H9 (cell line): ENCODE data around the gene FOLR1. TPM values are rescaled to one million over a fixed set of nuclear protein-coding genes. Genes with fewer than 3 reads are reported as not detected.

Experiments
- DNase-seq: peaks from one replicate; pipeline ENCODE4 v3.0.0-alpha.2; 2017
- H2AFZ ChIP-seq: one replicate; pipeline ENCODE4 v1.6.1; 2013; ENCODE audit warnings: mild to moderate bottlenecking, low read length, control low read depth, moderate library complexity
- H2AK5ac ChIP-seq: 2 replicates; pipeline ENCODE4 v1.6.1; 2013; ENCODE audit warnings: low read length, control low read depth, mixed read lengths; ENCODE audit not compliant: insufficient read length
- H2BK120ac ChIP-seq: one replicate; pipeline ENCODE4 v1.6.1; 2013; ENCODE audit warnings: low read depth, mild to moderate bottlenecking, low read length, control low read depth, inconsistent platforms; ENCODE audit not compliant: poor library complexity, severe bottlenecking
- H2BK12ac ChIP-seq: 2 replicates; pipeline ENCODE4 v1.6.1; 2013; ENCODE audit warnings: low read length, control low read depth, mixed read lengths, low read depth; ENCODE audit not compliant: insufficient read length
- H2BK15ac ChIP-seq: 2 replicates; pipeline ENCODE4 v1.6.1; 2013; ENCODE audit warnings: low read depth, low read length, control low read depth
- H2BK20ac ChIP-seq: one replicate; pipeline ENCODE4 v1.6.1; 2013; ENCODE audit warnings: low read depth, mild to moderate bottlenecking, low read length, control low read depth, inconsistent platforms; ENCODE audit not compliant: poor library complexity, severe bottlenecking
- H2BK5ac ChIP-seq: 2 replicates; pipeline ENCODE4 v1.6.1; 2013; ENCODE audit warnings: low read length, control low read depth, mixed read lengths; ENCODE audit not compliant: insufficient read length
- H3K14ac ChIP-seq: 2 replicates; pipeline ENCODE4 v1.6.1; 2013; ENCODE audit warnings: low read length, control low read depth; ENCODE audit not compliant: insufficient read depth
- H3K18ac ChIP-seq: 2 replicates; pipeline ENCODE4 v1.6.1; 2013; ENCODE audit warnings: low read depth, mild to moderate bottlenecking, mixed read lengths, low read length, control low read depth; ENCODE audit not compliant: insufficient read length
- H3K23ac ChIP-seq: 2 replicates; pipeline ENCODE4 v1.6.1; 2013; ENCODE audit warnings: low read length, control low read depth, mixed read lengths, low read depth; ENCODE audit not compliant: insufficient read length
- H3K23me2 ChIP-seq: 2 replicates; pipeline ENCODE4 v1.6.1; 2013; ENCODE audit warnings: low read depth, mild to moderate bottlenecking, mixed read lengths, low read length, control low read depth; ENCODE audit not compliant: insufficient read length, poor library complexity, severe bottlenecking
- H3K27ac ChIP-seq: 2 replicates; pipeline ENCODE4 v1.5.1; 2013; ENCODE audit warnings: low read length, control low read depth, mixed read lengths, low read depth; ENCODE audit not compliant: insufficient read length
- H3K27me3 ChIP-seq: 2 replicates; pipeline ENCODE4 v1.6.1; 2013; ENCODE audit warnings: low read length, control low read depth, inconsistent platforms; ENCODE audit not compliant: insufficient read depth
- H3K4ac ChIP-seq: 2 replicates; pipeline ENCODE4 v1.6.1; 2013; ENCODE audit warnings: low read depth, mild to moderate bottlenecking, control low read depth, inconsistent platforms, low read length, moderate library complexity
- H3K4me1 ChIP-seq: 2 replicates; pipeline ENCODE4 v1.6.1; 2013; ENCODE audit warnings: low read length, control low read depth, inconsistent platforms; ENCODE audit not compliant: insufficient read depth
- H3K4me2 ChIP-seq: 2 replicates; pipeline ENCODE4 v1.6.1; 2013; ENCODE audit warnings: low read length, control low read depth, mixed read lengths; ENCODE audit not compliant: insufficient read length, insufficient read depth
- H3K56ac ChIP-seq: 2 replicates; pipeline ENCODE4 v1.6.1; 2013; ENCODE audit warnings: low read depth, mild to moderate bottlenecking, mixed read lengths, low read length, control low read depth; ENCODE audit not compliant: insufficient read length
- H3K79me1 ChIP-seq: 2 replicates; pipeline ENCODE4 v1.6.1; 2013; ENCODE audit warnings: low read depth, mild to moderate bottlenecking, moderate library complexity, low read length, control low read depth, inconsistent platforms; ENCODE audit not compliant: insufficient read depth, poor library complexity, severe bottlenecking
- H3K79me2 ChIP-seq: 2 replicates; pipeline ENCODE4 v1.6.1; 2013; ENCODE audit warnings: low read length, control low read depth, inconsistent platforms; ENCODE audit not compliant: insufficient read depth
- H3K9ac ChIP-seq: 2 replicates; pipeline ENCODE4 v1.6.1; 2013; ENCODE audit warnings: low read length, control low read depth, mixed read lengths; ENCODE audit not compliant: insufficient read length; ENCODE audit errors: extremely low read depth
- H3K9me3 ChIP-seq: one replicate; pipeline ENCODE4 v1.6.1; 2013; ENCODE audit warnings: low read depth, low read length, inconsistent platforms; ENCODE audit not compliant: control insufficient read depth
- H3T11ph ChIP-seq: one replicate; pipeline ENCODE4 v1.6.1; 2013; ENCODE audit warnings: mild to moderate bottlenecking, low read length, control low read depth, inconsistent platforms
- H4K20me1 ChIP-seq: one replicate; pipeline ENCODE4 v1.6.1; 2013; ENCODE audit not compliant: control insufficient read depth, insufficient read length, insufficient read depth
- H4K5ac ChIP-seq: 2 replicates; pipeline ENCODE4 v1.6.1; 2013; ENCODE audit warnings: low read depth, mild to moderate bottlenecking, mixed read lengths, low read length, control low read depth; ENCODE audit not compliant: insufficient read length
- H4K8ac ChIP-seq: replicated peaks from 2 replicates; pipeline ENCODE4 v1.6.1; 2013; ENCODE audit warnings: low read length, control low read depth, mixed read lengths, low read depth; ENCODE audit not compliant: insufficient read length
- H4K91ac ChIP-seq: 2 replicates; pipeline ENCODE4 v1.6.1; 2013; ENCODE audit warnings: low read depth, mild to moderate bottlenecking, moderate library complexity, mixed read lengths, low read length, control low read depth; ENCODE audit not compliant: insufficient read length
- H3K27ac Mint-ChIP-seq, 3 experiments: 2 replicates in 2 of 3; 3 replicates in 1 of 3; pipeline ENCODE4 v1.8.0; 2020 to 2021; ENCODE audit warnings: mixed read lengths in 3 of 3, mild to moderate bottlenecking in 1 of 3, moderate library complexity in 1 of 3
- H3K27me3 Mint-ChIP-seq: 2 replicates; pipeline ENCODE4 v1.8.0; 2021; ENCODE audit warnings: low read depth, mild to moderate bottlenecking, moderate library complexity, mixed read lengths
- H3K36me3 Mint-ChIP-seq, 3 experiments: 2 replicates in 2 of 3; 3 replicates in 1 of 3; pipeline ENCODE4 v1.8.0; 2020 to 2021; ENCODE audit warnings: low read depth in 3 of 3, mixed read lengths in 3 of 3; ENCODE audit not compliant: insufficient read depth in 1 of 3
- H3K4me1 Mint-ChIP-seq, 2 experiments: 2 replicates each; pipeline ENCODE4 v1.8.0; 2020; ENCODE audit warnings: mixed read lengths in 2 of 2
- H3K4me3 Mint-ChIP-seq, 2 experiments: 2 replicates in 1 of 2; 3 replicates in 1 of 2; pipeline ENCODE4 v1.8.0; 2020 to 2021; ENCODE audit warnings: mild to moderate bottlenecking in 2 of 2, mixed read lengths in 2 of 2, moderate library complexity in 1 of 2
- H3K9me3 Mint-ChIP-seq, 2 experiments: 2 replicates in 1 of 2; 3 replicates in 1 of 2; pipeline ENCODE4 v1.8.0; 2020; ENCODE audit warnings: mild to moderate bottlenecking in 2 of 2, mixed read lengths in 2 of 2, moderate library complexity in 1 of 2
- WGBS: extraction: QIAGEN DNeasy Blood & Tissue Kit; methylation state at CpG from one replicate; pipeline ENCODE4 v1.1.7; 2013; ENCODE audit warnings: missing lambda C conversion rate, low lambda C conversion rate, mixed read lengths; ENCODE audit not compliant: insufficient read length; ENCODE audit errors: extremely low coverage; 5-methylcytosine and 5-hydroxymethylcytosine counted together
- total RNA-seq: library from RNA; stranded (reverse); gene quantifications from 2 replicates; pipeline ENCODE4 v1.2.1, GENCODE V29; 2021
- TF ChIP-seq, protein P1 (sequence below): fragments of 200-600 bp; sonication (generic); conservative IDR thresholded peaks from 3 replicates; pipeline ENCODE4 v1.8.0; 2021; ENCODE audit warnings: antibody characterized with exemption, mild to moderate bottlenecking

Gene FOLR1
- total RNA-seq, 1 experiment from 2014 or later: 0.92 TPM

DNA sequence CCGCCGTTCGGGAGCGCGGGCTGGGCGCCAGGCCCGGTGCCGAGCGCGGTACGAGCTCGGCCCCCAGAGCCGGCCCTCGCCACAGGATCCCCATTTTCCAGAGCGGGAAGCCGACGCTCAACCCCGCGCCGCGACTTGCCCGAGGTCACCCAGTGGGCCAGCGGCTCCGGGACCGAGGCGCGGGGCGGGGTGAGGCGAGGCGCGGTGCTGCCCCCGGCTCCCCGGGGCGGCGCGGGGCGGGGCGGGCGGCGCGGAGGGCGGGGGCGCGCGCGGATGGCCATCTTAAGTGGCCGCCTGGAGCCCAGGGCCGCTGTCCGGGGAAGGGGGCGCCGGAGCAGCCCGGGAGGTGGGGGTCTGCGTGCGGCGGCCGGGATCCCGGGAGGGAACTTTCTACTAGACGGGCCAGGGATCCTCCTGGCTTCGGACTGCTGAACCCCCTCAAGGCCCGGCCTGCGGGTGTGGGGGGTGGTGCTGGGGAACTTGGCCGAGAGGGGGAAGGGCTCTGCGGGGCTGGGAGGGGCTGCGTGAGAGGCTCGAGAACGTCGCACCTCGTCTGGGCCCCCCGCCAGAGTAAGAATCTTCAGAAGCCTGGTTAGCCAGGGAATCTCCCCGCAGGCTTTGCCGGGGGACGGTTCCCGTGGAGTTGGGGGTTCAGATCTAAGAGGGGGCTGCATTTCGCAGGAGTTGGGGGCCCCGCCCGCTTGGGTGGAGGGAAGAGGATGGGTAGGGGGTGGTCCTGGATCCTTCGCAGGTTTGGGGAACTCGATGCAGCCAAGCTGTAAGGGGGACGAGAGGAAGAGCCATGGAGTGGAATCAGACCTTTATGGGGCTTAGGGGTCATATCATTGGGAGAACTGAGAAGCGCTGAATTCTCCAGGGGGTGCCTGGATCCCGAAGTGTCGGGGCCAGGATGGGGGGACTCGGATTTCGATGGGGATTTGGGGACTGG lies 31.9 kb downstream of the FOLR1 start:
- no peak overlapping the region for H4K8ac ChIP-seq
- no peak overlapping the region for H2AFZ ChIP-seq
- peaks cover 3% of the 10 kb centered on the region for H3K79me1 ChIP-seq
- H2BK120ac ChIP-seq: no peak overlapping the region
- TF ChIP-seq, protein P1, sequence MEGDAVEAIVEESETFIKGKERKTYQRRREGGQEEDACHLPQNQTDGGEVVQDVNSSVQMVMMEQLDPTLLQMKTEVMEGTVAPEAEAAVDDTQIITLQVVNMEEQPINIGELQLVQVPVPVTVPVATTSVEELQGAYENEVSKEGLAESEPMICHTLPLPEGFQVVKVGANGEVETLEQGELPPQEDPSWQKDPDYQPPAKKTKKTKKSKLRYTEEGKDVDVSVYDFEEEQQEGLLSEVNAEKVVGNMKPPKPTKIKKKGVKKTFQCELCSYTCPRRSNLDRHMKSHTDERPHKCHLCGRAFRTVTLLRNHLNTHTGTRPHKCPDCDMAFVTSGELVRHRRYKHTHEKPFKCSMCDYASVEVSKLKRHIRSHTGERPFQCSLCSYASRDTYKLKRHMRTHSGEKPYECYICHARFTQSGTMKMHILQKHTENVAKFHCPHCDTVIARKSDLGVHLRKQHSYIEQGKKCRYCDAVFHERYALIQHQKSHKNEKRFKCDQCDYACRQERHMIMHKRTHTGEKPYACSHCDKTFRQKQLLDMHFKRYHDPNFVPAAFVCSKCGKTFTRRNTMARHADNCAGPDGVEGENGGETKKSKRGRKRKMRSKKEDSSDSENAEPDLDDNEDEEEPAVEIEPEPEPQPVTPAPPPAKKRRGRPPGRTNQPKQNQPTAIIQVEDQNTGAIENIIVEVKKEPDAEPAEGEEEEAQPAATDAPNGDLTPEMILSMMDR: no peak
- H3K79me2 ChIP-seq: peaks cover 4% of the 10 kb centered on the region; the same call in 1 of the 2 replicates
- no peak overlapping the region for H2BK20ac ChIP-seq
- H3K9me3 ChIP-seq: no peaks in the 10 kb centered on the region
- H4K91ac ChIP-seq: no peak overlapping the region
- H3K56ac ChIP-seq: no peak overlapping the region
- peaks cover 27 to 38% of the 10 kb centered on the region in 2 experiments for H3K4me1 Mint-ChIP-seq
- H4K20me1 ChIP-seq: peaks cover 2% of the 10 kb centered on the region
- no peaks in the 10 kb centered on the region for H3K9me3 Mint-ChIP-seq
- H3K23me2 ChIP-seq: peaks cover 16% of the 10 kb centered on the region
- H3K23ac ChIP-seq: no peak overlapping the region
- peaks cover 2% of the 10 kb centered on the region; the same call in 1 of the 2 replicates for H3K4me1 ChIP-seq
- H3K4ac ChIP-seq: no peak overlapping the region
- peak overlapping the region; percentile 51 for H3K9ac ChIP-seq
- H3K14ac ChIP-seq: peak overlapping the region; percentile 58; the same call in 1 of the 2 replicates
- no peak overlapping the region for H2BK12ac ChIP-seq
- peak; percentile 71 for DNase-seq
- peak overlapping the region; percentile 96 to 98 (median 98) for H3K27ac Mint-ChIP-seq
- no peak overlapping the region for H4K5ac ChIP-seq
- H3K27ac ChIP-seq: no peak overlapping the region
- H2AK5ac ChIP-seq: no peak overlapping the region
- peaks cover 6% of the 10 kb centered on the region for H3K27me3 Mint-ChIP-seq
- H2BK5ac ChIP-seq: no peak overlapping the region
- peaks cover 1 to 30% (median 24%) of the 10 kb centered on the region in 3 experiments; a peak in 6 of 7 replicates for H3K36me3 Mint-ChIP-seq
- H3K18ac ChIP-seq: peak overlapping the region; percentile 44
- no peaks in the 10 kb centered on the region for H3K27me3 ChIP-seq
- WGBS: no CpG with 5 or more reads among the region's 84 CpGs
- no peak overlapping the region for H3T11ph ChIP-seq
- H2BK15ac ChIP-seq: no peak overlapping the region; the same call in 1 of the 2 replicates
- H3K4me3 Mint-ChIP-seq: peak overlapping the region; percentile 90 to 97
- peak overlapping the region; percentile 97 for H3K4me2 ChIP-seq
